ENCODE measurements around the gene LIN52.

LIN52 gene

DNA sequence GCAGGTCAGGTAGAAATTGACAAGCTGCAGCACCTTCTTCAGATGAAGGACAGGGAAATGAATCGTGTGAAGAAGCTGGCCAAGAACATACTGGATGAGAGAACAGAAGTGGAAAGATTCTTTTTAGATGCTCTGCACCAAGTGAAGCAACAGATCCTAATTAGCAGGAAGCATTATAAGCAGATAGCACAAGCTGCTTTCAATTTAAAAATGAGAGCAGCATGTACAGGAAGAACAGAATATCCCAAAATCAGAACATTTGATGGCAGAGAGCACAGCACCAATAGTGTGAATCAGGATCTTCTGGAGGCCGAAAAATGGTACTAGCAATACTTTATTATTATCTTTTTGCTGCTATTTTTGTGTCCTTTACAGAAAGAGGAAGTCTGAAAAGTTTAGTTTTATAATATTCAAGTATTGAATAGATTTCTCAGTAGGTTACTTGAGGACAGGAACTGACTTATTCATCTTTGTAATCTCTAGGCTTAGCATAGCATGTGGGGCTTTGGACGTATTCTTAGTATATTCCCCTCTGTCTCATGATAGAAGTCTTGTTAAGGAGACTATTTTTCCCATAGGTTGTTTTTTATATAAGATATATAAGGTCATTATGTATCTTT, 34.8 kb upstream of the LIN52 start:
- peak; percentile 17 for DNase-seq (ENCODE audit: low read depth)
- H3K4me3 ChIP-seq (ENCODE audit: low read length): no peak overlapping the region
- TF ChIP-seq CTCF (conservative IDR thresholded peaks at IDR 0.05; ENCODE audit: low read length): no peak

DNA sequence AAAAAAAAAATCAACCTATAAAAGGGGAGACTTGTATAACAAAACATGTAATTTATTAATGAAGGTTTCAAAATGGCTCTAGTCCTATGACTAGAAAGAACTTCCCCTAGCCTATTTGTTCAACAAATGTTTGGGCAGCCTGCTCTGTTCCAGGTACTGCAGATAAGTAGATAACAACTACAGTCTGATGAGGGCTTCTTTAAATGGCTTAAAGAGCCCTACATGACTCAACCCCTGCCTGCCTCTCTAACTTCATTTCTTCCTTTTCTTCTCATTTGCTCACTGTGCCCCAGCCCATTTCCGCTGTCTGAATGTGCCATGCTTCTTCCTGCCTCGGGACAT, 22.0 kb upstream of the LIN52 start:
- no peak for DNase-seq (ENCODE audit: low read depth)
- H3K4me3 ChIP-seq (ENCODE audit: low read length): no peak overlapping the region
- no peak for TF ChIP-seq CTCF (conservative IDR thresholded peaks at IDR 0.05; ENCODE audit: low read length)

- no peak for TF ChIP-seq CTCF (conservative IDR thresholded peaks at IDR 0.05; ENCODE audit: low read length)
- no peak for DNase-seq (ENCODE audit: low read depth)
- no peak overlapping the region for H3K4me3 ChIP-seq (ENCODE audit: low read length)
Measured at GRCh38 chr14:74064426-74064825, 20.3 kb upstream of the LIN52 start.

DNA sequence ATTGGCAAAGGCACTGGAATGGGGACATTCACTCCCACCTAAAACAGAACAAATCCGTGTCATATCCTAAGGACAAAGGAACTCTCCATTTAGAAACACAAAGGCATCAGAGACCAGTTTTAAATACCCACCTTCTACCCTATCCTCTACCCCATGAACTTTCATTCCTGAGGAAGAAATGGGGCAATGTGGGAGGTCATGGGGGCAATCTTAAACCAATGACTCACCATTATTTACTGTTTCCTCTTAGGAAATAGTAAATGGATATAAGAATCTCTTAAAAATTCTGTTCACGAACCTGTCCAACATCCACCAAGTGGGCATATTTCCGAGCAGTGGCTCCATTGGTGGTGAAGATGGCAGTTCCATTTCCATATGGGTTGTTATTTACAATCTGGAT, 19.9 kb upstream of the LIN52 start:
- no peak for TF ChIP-seq CTCF (conservative IDR thresholded peaks at IDR 0.05; ENCODE audit: low read length)
- H3K4me3 ChIP-seq (ENCODE audit: low read length): no peak overlapping the region
- DNase-seq (ENCODE audit: low read depth): no peak

- DNase-seq (ENCODE audit: low read depth): no peak
- no peak for TF ChIP-seq CTCF (conservative IDR thresholded peaks at IDR 0.05; ENCODE audit: low read length)
- no peak overlapping the region for H3K4me3 ChIP-seq (ENCODE audit: low read length)
Measured at GRCh38 chr14:74065746-74066575, 18.8 kb upstream of the LIN52 start.

DNA sequence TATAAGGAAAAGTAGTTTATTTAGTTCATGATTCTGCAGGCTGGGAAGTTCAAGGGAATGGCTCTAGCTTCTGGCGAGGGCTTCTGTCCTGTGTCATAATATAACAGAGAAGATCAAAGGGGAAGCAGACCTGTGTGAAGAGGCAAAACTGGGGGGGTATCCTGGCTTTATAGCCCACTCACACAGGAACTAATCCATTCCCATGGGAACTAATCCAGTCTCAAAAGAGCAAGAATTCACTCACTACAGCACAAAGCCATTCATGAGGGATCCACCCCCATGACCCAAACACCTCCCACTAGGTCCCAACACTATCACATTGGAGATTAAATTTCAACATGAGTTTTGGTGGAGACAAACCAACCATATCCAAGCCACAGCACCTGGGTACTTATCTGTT, 7.4 kb upstream of the LIN52 start:
- no peak for TF ChIP-seq CTCF (conservative IDR thresholded peaks at IDR 0.05; ENCODE audit: low read length)
- no peak overlapping the region for H3K4me3 ChIP-seq (ENCODE audit: low read length)
- no peak for DNase-seq (ENCODE audit: low read depth)
